ENCODE measurements around the gene PMEL.

The PMEL gene

GRCh38 chr12:55942055-55942454 is 23.8 kb downstream of the PMEL start:
- no peak for DNase-seq (ENCODE audit: low spot score)

- DNase-seq (ENCODE audit: low spot score), result peak; percentile 90
These were observed 25.6 kb downstream of the PMEL start for GRCh38 chr12:55940065-55940732.

GRCh38 chr12:55938826-55939501 is 26.9 kb downstream of the PMEL start:
- DNase-seq (ENCODE audit: low spot score), result no peak

GRCh38 chr12:55937981-55938380 is 27.9 kb downstream of the PMEL start:
- DNase-seq (ENCODE audit: low spot score), result no peak

- DNase-seq (ENCODE audit: low spot score), result no peak
These were observed 30.1 kb downstream of the PMEL start for GRCh38 chr12:55935738-55936151.

GRCh38 chr12:55934773-55935172 is 31.1 kb downstream of the PMEL start:
- DNase-seq (ENCODE audit: low spot score), result no peak

- DNase-seq (ENCODE audit: low spot score), result no peak
These were observed 31.8 kb downstream of the PMEL start for GRCh38 chr12:55933799-55934742.

- DNase-seq (ENCODE audit: low spot score), result peak; percentile 42
These were observed 32.6 kb downstream of the PMEL start for GRCh38 chr12:55933169-55933798.

GRCh38 chr12:55932551-55932910 is 33.3 kb downstream of the PMEL start:
- peak; percentile 64 for DNase-seq (ENCODE audit: low spot score)

- DNase-seq (ENCODE audit: low spot score), result no peak
These were observed 33.9 kb downstream of the PMEL start for GRCh38 chr12:55931780-55932550.

GRCh38 chr12:55931317-55931779 is 34.5 kb downstream of the PMEL start:
- DNase-seq (ENCODE audit: low spot score), result no peak

GRCh38 chr12:55930771-55931316 is 35.0 kb downstream of the PMEL start, which contains the start of gene DGKA:
DGKA (plus strand) TSS chr12:55931162; CDS start chr12:55936504, 5,342 bp downstream.
- DNase-seq (ENCODE audit: low spot score), result peak; percentile 87

- DNase-seq (ENCODE audit: low spot score), result peak; percentile 91
These were observed 36.5 kb downstream of the PMEL start for GRCh38 chr12:55929306-55929791.

GRCh38 chr12:55927588-55928502 is 38.0 kb downstream of the PMEL start, which contains the start of gene PYM1:
PYM1 (minus strand) TSS chr12:55927894; CDS start chr12:55927761, 133 bp downstream.
- peak; percentile 79 for DNase-seq (ENCODE audit: low spot score)

GRCh38 chr12:55926738-55927587 is 38.9 kb downstream of the PMEL start:
- DNase-seq (ENCODE audit: low spot score), result peak; percentile 90

- no peak for DNase-seq (ENCODE audit: low spot score)
These were observed 39.7 kb downstream of the PMEL start for GRCh38 chr12:55925870-55926737.

GRCh38 chr12:55925371-55925770 is 40.5 kb downstream of the PMEL start:
- no peak for DNase-seq (ENCODE audit: low spot score)
